Endothelial cell of umbilical vein (primary cell): ENCODE measurements around the gene SORCS2. TPM values are rescaled to one million over a fixed set of nuclear protein-coding genes. Genes with fewer than 3 reads are reported as not detected.

Experiments
- BruUV-seq: library from RNA; stranded (reverse); fragments of 400-500 nt; replicated peaks from 2 replicates; lab custom pipeline; 2021; lab: Mats Ljungman, UMichigan
- CTCF ChIA-PET: fragments of 300-600, 350-600 bp; sonication (Branson Sonifier 250); formaldehyde crosslinking; loops from one replicate; lab custom pipeline; 2021; ENCODE audit warnings: antibody characterized with exemption, inconsistent platforms; lab: Charles Lee
- POLR2A ChIA-PET: fragments of 300-600, 350-600 bp; sonication (Branson Sonifier 250); formaldehyde crosslinking; loops from one replicate; lab custom pipeline; 2021; ENCODE audit warnings: antibody characterized with exemption, inconsistent platforms; lab: Charles Lee
- DNase-seq: peaks from one replicate; pipeline ENCODE4 v3.0.0-alpha.2; 2011; ENCODE audit warnings: low read depth, low spot score
- FAIRE-seq: peaks from 2 replicates; lab custom pipeline; 2011; peaks lifted over from hg19 to GRCh38; lab: Jason Lieb, UNC
- H2AFZ ChIP-seq: 2 replicates; pipeline ENCODE4 v1.6.0; 2012; ENCODE audit warnings: low read depth, low read length, control low read depth, inconsistent platforms
- H3K27ac ChIP-seq: 2 replicates; pipeline ENCODE4 v1.5.1; 2011; ENCODE audit warnings: low read depth, mild to moderate bottlenecking, control low read depth, low read length, moderate library complexity; ENCODE audit not compliant: insufficient read depth
- H3K27me3 ChIP-seq, 2 experiments: 2 replicates each; pipeline versions ENCODE4 v1.6.0 to v1.6.1; 2011; ENCODE audit warnings: low read length in 2 of 2, mixed read lengths in 1 of 2; ENCODE audit not compliant: control insufficient read depth in 2 of 2, insufficient read depth in 2 of 2
- H3K36me3 ChIP-seq, 2 experiments: 2 replicates in 1 of 2; 3 replicates in 1 of 2; pipeline ENCODE4 v1.5.1; 2011; ENCODE audit warnings: low read length in 2 of 2, mild to moderate bottlenecking in 1 of 2, moderate library complexity in 1 of 2; ENCODE audit not compliant: control insufficient read depth in 2 of 2, insufficient read depth in 2 of 2; ENCODE audit errors: extremely low read depth in 1 of 2
- H3K4me1 ChIP-seq: 3 replicates; pipeline ENCODE4 v1.5.1; 2011; ENCODE audit warnings: mild to moderate bottlenecking, low read length; ENCODE audit not compliant: control insufficient read depth, insufficient read depth; ENCODE audit errors: extremely low read depth
- H3K4me2 ChIP-seq: 2 replicates; pipeline ENCODE4 v1.6.1; 2011; ENCODE audit warnings: low read length, control low read depth, mixed read lengths; ENCODE audit not compliant: insufficient read depth
- H3K4me3 ChIP-seq, 3 experiments: fragments of 200-600 bp in 1 of 3; sonication (generic), shearing (Covaris generic) in 1 of 3; replicated peaks in 1 of 3; 2 replicates each; pipeline ENCODE4 v1.5.1; 2011 to 2016; ENCODE audit warnings: control low read depth in 3 of 3, low read length in 3 of 3, mild to moderate bottlenecking in 2 of 3, inconsistent platforms in 1 of 3, low read depth in 1 of 3, moderate library complexity in 1 of 3; ENCODE audit not compliant: insufficient read depth in 1 of 3
- H3K79me2 ChIP-seq: 2 replicates; pipeline ENCODE4 v1.6.0; 2012; ENCODE audit warnings: low read length, inconsistent platforms; ENCODE audit not compliant: control insufficient read depth, insufficient read depth
- H3K9ac ChIP-seq: replicated peaks from 2 replicates; pipeline ENCODE3; 2011; ENCODE audit warnings: low read length, control low read depth; ENCODE audit not compliant: insufficient read depth; ENCODE audit errors: extremely low read depth
- H3K9me1 ChIP-seq: replicated peaks from 3 replicates; pipeline ENCODE4 v1.6.0; 2011; ENCODE audit warnings: mild to moderate bottlenecking, low read length; ENCODE audit not compliant: control insufficient read depth, insufficient read depth; ENCODE audit errors: extremely low read depth
- H3K9me3 ChIP-seq: replicated peaks from 2 replicates; pipeline ENCODE4 v1.5.1; 2012; ENCODE audit warnings: low read length, inconsistent platforms; ENCODE audit not compliant: control insufficient read depth, insufficient read depth
- H4K20me1 ChIP-seq: replicated peaks from 2 replicates; pipeline ENCODE3; 2011; ENCODE audit warnings: mild to moderate bottlenecking, low read length; ENCODE audit not compliant: control insufficient read depth, insufficient read depth; ENCODE audit errors: extremely low read depth
- CTCF ChIP-seq, 2 donors: IDR thresholded peaks; 1 replicate in 1 of 2; 2 replicates in 1 of 2; pipeline ENCODE4 v1.5.1; 2011; ENCODE audit warnings: low read length in 2 of 2, mild to moderate bottlenecking in 2 of 2, moderate library complexity in 2 of 2, control low read depth in 1 of 2, inconsistent platforms in 1 of 2, low read depth in 1 of 2; ENCODE audit not compliant: insufficient read depth in 1 of 2; ENCODE audit errors: extremely low read depth in 1 of 2
- FOS ChIP-seq: IDR thresholded peaks from 2 replicates; pipeline ENCODE4 v1.6.1; 2011; ENCODE audit warnings: mild to moderate bottlenecking, low read length, moderate library complexity, borderline replicate concordance; ENCODE audit not compliant: insufficient read depth
- GATA2 ChIP-seq: IDR thresholded peaks from 2 replicates; pipeline ENCODE4 v1.7.0; 2011; ENCODE audit warnings: low read depth, mild to moderate bottlenecking, moderate library complexity, mixed read lengths, low read length; ENCODE audit not compliant: insufficient read length, insufficient read depth
- JUN ChIP-seq: IDR thresholded peaks from 2 replicates; pipeline ENCODE4 v1.6.1; 2011; ENCODE audit warnings: borderline replicate concordance, low read depth; ENCODE audit not compliant: insufficient read length, insufficient read depth
- MYC ChIP-seq: IDR thresholded peaks from one replicate; pipeline ENCODE4 v1.6.1; 2011; ENCODE audit warnings: mild to moderate bottlenecking, low read depth, low read length
- POLR2A ChIP-seq: IDR thresholded peaks from 2 replicates; pipeline ENCODE4 v1.6.1; 2012; ENCODE audit warnings: low read depth, mild to moderate bottlenecking, control low read depth, low read length
- POLR2AphosphoS5 ChIP-seq: IDR thresholded peaks from 2 replicates; pipeline ENCODE4 v1.6.1; 2012; ENCODE audit warnings: low read depth, mild to moderate bottlenecking, control low read depth, low read length, moderate library complexity; ENCODE audit not compliant: insufficient read depth
- dilution Hi-C: fragments of 300-500 bp; cut with MboI; formaldehyde crosslinking; loops from one replicate; pipeline ENCODE4 v1.15.0; 2019; ENCODE audit warnings: low sequenced_read_pairs; ENCODE audit not compliant: extremely low pct_ligation_motif_present
- intact Hi-C: fragments of 100-400 bp; cut with micrococcal nuclease; formaldehyde crosslinking; loops from one replicate; pipeline ENCODE4 v1.10.0; 2022
- polyA plus RNA-seq, 4 experiments: library from polyadenylated mRNA; depleted of rRNA in 3 of 4; stranded (reverse) in 3 of 4; unstranded in 1 of 4; fragments of >200 nt; gene quantifications; 2 replicates each; pipeline versions ENCODE4 v1.2.1 to v1.2.3, GENCODE V29; 2011 to 2012; ENCODE audit warnings: missing spikeins in 1 of 4
- total RNA-seq: library from RNA; stranded (reverse); gene quantifications from 2 replicates; pipeline ENCODE4 v1.2.3, GENCODE V29; 2021
- TF ChIP-seq, protein P1 (sequence below): IDR thresholded peaks from 2 replicates; pipeline ENCODE4 v1.6.1; 2011; ENCODE audit not compliant: insufficient read depth, insufficient read length

The SORCS2 gene
- total and polyA plus RNA-seq, 2 donors (not counting 3 experiments of a cell fraction or from before 2014, with no cell fraction given) = not detected

DNA sequence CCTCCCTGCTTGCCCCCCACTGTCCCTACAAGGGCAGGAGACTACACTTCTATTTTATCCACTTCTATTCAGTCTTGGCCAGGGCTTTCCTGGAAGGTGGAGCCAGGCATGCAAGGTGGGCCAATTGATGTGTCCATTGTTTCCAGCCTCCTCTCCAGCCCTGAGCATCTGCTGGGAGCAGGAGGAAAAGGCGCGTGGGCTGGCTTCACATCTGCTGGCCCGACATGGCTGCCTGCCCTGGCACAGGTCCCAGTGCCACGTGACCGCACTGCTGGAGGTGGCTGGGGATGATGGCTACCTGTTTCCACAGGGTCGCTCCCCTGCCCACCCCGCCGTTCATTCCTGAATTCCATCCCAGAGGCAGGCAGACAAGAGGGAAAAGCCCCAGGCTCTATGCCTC, 499.6 kb downstream of the SORCS2 start:
- no peak overlapping the region for H2AFZ ChIP-seq
- no peak overlapping the region for H3K27ac ChIP-seq
- no peak overlapping the region for H3K4me2 ChIP-seq
- BruUV-seq = no TSS peak
- intact Hi-C loops = no loop called here
- FAIRE-seq (no peak), DNase-seq (no peak)
- ChIA-PET CTCF (no interaction called here), POLR2A (no interaction called here)
- H4K20me1 ChIP-seq = no peaks in the 10 kb centered on the region
- no peak overlapping the region for H3K9ac ChIP-seq
- dilution Hi-C loops = no loop called here
- H3K36me3 ChIP-seq = no peaks in the 10 kb centered on the region
- H3K9me3 ChIP-seq = no peaks in the 10 kb centered on the region
- TF ChIP-seq MYC (no peak), POLR2AphosphoS5 (no peak), POLR2A (no peak)
- H3K4me3 ChIP-seq = no peak overlapping the region
- no peaks in the 10 kb centered on the region for H3K79me2 ChIP-seq
- no peaks in the 10 kb centered on the region for H3K4me1 ChIP-seq
- no peaks in the 10 kb centered on the region for H3K27me3 ChIP-seq
- no peaks in the 10 kb centered on the region for H3K9me1 ChIP-seq

- Histone ChIP-seq H3K4me1 (no peaks in the 10 kb centered on the region), H3K27me3 (no peaks in the 10 kb centered on the region), H4K20me1 (no peaks in the 10 kb centered on the region), H3K79me2 (no peaks in the 10 kb centered on the region), H2AFZ (no peak overlapping the region), H3K4me2 (no peak overlapping the region), H3K9me3 (no peaks in the 10 kb centered on the region), H3K9me1 (no peaks in the 10 kb centered on the region), H3K36me3 (no peaks in the 10 kb centered on the region), H3K27ac (no peak overlapping the region), H3K4me3 (no peak overlapping the region), H3K9ac (no peak overlapping the region)
- ChIA-PET POLR2A (no interaction called here), CTCF (no interaction called here)
- FAIRE-seq (no peak), DNase-seq (no peak)
- TF ChIP-seq JUN = no peak
- TF ChIP-seq POLR2A = no peak
- no peak for TF ChIP-seq GATA2
- no peak for TF ChIP-seq FOS
- TF ChIP-seq, protein P1, sequence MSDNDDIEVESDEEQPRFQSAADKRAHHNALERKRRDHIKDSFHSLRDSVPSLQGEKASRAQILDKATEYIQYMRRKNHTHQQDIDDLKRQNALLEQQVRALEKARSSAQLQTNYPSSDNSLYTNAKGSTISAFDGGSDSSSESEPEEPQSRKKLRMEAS = no peak
- no peak for TF ChIP-seq CTCF (IDR thresholded peaks at IDR 0.05; ENCODE audit: extremely low read depth in 1 of 2, insufficient read depth in 1 of 2, low read depth in 1 of 2, low read length in 2 of 2)
- no TSS peak for BruUV-seq
- dilution Hi-C loops = no loop called here
- intact Hi-C loops = no loop called here
Observed at GRCh38 chr4:7692451-7693236, 500.3 kb downstream of the SORCS2 start.
